Spleen (tissue), 7 donors: ENCODE measurements around the gene CASP8.

ENCODE experiments used
- POLR2A ChIP-seq, 3 donors: fragments of 450-650 bp; IDR thresholded peaks; one replicate each; pipeline ENCODE4 v1.5.1; 2017; ENCODE audit warnings: antibody characterized with exemption in 3 of 3, mild to moderate bottlenecking in 1 of 3
- POLR2AphosphoS5 ChIP-seq, 3 donors: sonication (generic); formaldehyde crosslinking; IDR thresholded peaks; one replicate each; pipeline ENCODE4 v1.5.1; 2017; ENCODE audit warnings: antibody characterized with exemption in 3 of 3
- TF ChIP-seq, protein P1 (sequence below), 11 experiments: fragments of 200-600 bp in 7 of 11; fragments of 450-650 bp in 4 of 11; sonication (generic) in 4 of 11; IDR thresholded peaks in 8 of 11; conservative IDR thresholded peaks in 3 of 11; 1 replicate in 7 of 11; 2 replicates in 4 of 11; pipeline versions ENCODE4 v1.4.0 to v1.8.0; 2016 to 2021; ENCODE audit warnings: antibody characterized with exemption in 11 of 11, inconsistent platforms in 4 of 11, mild to moderate bottlenecking in 1 of 11
- donor health status: DM: no; HTN: no; CAD: no; lungs with moderate emphysema.
- donor health status: DM: no; HTN: no; CAD: no.
- donor health status: DM: no; HTN: no; CAD: no.

DNA sequence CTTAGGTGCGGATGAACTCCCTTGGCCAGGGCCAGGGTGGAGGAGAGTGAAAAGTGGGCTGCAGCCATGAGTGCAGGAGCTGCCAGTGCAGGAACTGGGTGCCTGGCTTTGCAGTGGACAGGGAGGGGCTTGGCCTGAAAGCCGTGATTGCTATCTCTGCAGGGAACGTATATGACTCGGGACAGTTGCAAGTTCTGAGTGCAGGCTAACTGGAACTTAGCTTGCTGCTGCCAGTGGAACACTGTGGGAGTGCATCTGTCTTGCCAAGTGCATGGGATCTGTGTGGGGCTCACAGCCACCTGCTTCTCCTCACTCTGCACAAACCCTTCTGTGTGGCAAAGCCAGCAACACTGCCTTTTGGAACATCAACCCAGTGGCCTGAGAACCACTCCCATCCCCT lies 59.9 kb downstream of the CASP8 start:
- TF ChIP-seq, protein P1, sequence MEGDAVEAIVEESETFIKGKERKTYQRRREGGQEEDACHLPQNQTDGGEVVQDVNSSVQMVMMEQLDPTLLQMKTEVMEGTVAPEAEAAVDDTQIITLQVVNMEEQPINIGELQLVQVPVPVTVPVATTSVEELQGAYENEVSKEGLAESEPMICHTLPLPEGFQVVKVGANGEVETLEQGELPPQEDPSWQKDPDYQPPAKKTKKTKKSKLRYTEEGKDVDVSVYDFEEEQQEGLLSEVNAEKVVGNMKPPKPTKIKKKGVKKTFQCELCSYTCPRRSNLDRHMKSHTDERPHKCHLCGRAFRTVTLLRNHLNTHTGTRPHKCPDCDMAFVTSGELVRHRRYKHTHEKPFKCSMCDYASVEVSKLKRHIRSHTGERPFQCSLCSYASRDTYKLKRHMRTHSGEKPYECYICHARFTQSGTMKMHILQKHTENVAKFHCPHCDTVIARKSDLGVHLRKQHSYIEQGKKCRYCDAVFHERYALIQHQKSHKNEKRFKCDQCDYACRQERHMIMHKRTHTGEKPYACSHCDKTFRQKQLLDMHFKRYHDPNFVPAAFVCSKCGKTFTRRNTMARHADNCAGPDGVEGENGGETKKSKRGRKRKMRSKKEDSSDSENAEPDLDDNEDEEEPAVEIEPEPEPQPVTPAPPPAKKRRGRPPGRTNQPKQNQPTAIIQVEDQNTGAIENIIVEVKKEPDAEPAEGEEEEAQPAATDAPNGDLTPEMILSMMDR (IDR thresholded peaks at IDR 0.05 in 8 of 11, conservative IDR thresholded peaks at IDR 0.05 in 3 of 11): no peak
- TF ChIP-seq POLR2AphosphoS5 (IDR thresholded peaks at IDR 0.05) (no peak), POLR2A (IDR thresholded peaks at IDR 0.05) (no peak)
